ENCODE results near the gene FAM237A.

FAM237A gene

DNA sequence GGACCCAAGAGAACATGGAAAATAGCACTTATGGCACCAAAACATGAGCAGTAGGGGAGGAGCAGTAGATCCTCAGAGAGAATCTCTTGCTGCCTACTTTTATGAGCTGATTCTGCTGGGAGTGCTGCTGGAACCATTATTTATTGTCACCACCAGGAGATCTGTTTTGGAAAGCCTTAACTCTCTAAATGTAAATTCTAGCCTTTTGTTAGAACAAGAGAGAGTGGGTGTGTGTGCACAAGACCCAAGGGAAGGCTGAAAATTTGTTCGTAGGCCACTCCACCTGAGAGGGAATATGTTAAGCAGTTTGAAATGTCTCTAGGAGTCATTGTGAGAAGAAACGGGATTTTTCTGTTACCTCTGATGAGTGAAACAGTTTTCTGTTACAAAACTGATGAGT is 16.2 kb upstream of the FAM237A start:
- no peaks in the 10 kb centered on the region for H3K27me3 ChIP-seq (ENCODE audit: control insufficient read depth, insufficient read depth, low read length)
- WGBS (ENCODE audit: insufficient coverage, insufficient read length) = no CpG with 5 or more reads among the region's 2 CpGs
- no peaks in the 10 kb centered on the region for H3K4me1 ChIP-seq (ENCODE audit: control insufficient read depth, insufficient read depth, low read length)
- no peak overlapping the region for H3K4me3 ChIP-seq (ENCODE audit: low read length)
- H3K36me3 ChIP-seq (ENCODE audit: control insufficient read depth, insufficient read depth, low read length) = no peaks in the 10 kb centered on the region
- no peak for DNase-seq (ENCODE audit: low read depth, low spot score)
- H3K27ac ChIP-seq (ENCODE audit: low read length) = no peak overlapping the region
- no peaks in the 10 kb centered on the region for H3K9me3 ChIP-seq (ENCODE audit: control insufficient read depth, insufficient read depth, low read length)

DNA sequence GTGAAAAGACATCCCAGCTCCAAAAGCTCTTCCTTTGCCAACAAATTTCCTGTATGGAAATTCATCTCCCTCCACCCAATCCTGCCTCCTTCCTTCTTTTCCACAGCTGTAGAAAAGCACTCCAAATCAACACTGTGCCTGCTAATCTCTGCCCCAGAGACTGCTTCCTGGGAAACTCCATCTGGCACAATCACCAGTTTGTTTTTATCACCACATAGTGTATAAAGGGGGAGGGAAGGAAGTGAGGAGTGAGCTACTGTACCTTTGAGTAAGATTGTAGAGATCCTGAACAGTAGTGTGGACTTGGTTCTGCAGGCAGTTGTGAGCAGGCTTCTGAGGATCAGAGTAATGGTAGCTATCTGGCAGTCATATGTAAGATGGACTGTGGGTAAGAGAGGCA is 14.7 kb upstream of the FAM237A start:
- no peak overlapping the region for H3K4me3 ChIP-seq (ENCODE audit: low read length)
- no peaks in the 10 kb centered on the region for H3K27me3 ChIP-seq (ENCODE audit: control insufficient read depth, insufficient read depth, low read length)
- no peak for DNase-seq (ENCODE audit: low read depth, low spot score)
- no peaks in the 10 kb centered on the region for H3K4me1 ChIP-seq (ENCODE audit: control insufficient read depth, insufficient read depth, low read length)
- no peaks in the 10 kb centered on the region for H3K36me3 ChIP-seq (ENCODE audit: control insufficient read depth, insufficient read depth, low read length)
- no peak overlapping the region for H3K27ac ChIP-seq (ENCODE audit: low read length)
- no peaks in the 10 kb centered on the region for H3K9me3 ChIP-seq (ENCODE audit: control insufficient read depth, insufficient read depth, low read length)

DNA sequence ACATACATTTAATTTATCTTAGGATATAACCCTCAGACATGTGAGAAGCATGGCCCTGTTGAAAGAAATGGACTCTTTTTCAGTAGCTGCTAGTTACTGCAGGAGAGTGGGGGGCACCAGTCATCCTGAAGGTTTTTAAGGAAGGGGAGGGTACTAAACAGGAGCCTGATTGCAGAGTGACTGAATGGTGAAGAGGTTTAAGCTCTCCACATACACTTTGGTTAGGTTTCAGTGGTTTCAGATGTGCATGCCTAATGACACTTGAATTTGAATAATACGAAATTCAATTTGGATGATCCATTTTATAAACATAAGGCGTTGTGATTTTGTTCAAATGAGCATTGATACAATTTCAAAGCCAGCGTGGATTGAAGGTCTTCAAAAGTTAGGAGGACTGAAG is 10.9 kb upstream of the FAM237A start:
- no CpG with 5 or more reads among the region's 3 CpGs for WGBS (ENCODE audit: insufficient coverage, insufficient read length)
- H3K27ac ChIP-seq (ENCODE audit: low read length) = no peak overlapping the region
- no peaks in the 10 kb centered on the region for H3K36me3 ChIP-seq (ENCODE audit: control insufficient read depth, insufficient read depth, low read length)
- H3K4me3 ChIP-seq (ENCODE audit: low read length) = no peak overlapping the region
- H3K27me3 ChIP-seq (ENCODE audit: control insufficient read depth, insufficient read depth, low read length) = no peaks in the 10 kb centered on the region
- H3K4me1 ChIP-seq (ENCODE audit: control insufficient read depth, insufficient read depth, low read length) = no peaks in the 10 kb centered on the region
- H3K9me3 ChIP-seq (ENCODE audit: control insufficient read depth, insufficient read depth, low read length) = no peaks in the 10 kb centered on the region
- DNase-seq (ENCODE audit: low read depth, low spot score) = no peak

DNA sequence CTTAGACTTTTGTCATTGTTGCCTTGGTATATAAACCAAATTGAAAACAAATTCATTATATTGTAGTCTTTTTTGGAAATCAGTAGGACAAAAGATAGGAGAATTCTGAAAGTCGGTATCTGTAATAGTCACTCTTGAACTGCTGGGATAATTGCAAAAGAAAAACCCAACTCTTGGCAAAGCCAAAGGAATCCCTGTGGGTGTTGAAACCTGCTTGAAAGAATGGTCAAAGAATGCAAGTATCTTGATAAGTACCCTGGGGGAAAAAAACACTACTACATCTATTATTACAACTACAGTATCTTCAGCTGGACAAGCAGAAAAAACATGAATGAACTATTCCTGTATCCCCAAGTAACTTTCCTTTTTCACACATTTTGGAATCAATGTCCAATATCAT is 7.3 kb upstream of the FAM237A start:
- Histone ChIP-seq H3K27ac (ENCODE audit: low read length) (no peak overlapping the region), H3K27me3 (ENCODE audit: control insufficient read depth, insufficient read depth, low read length) (no peaks in the 10 kb centered on the region), H3K9me3 (ENCODE audit: control insufficient read depth, insufficient read depth, low read length) (no peaks in the 10 kb centered on the region), H3K4me1 (ENCODE audit: control insufficient read depth, insufficient read depth, low read length) (no peaks in the 10 kb centered on the region), H3K36me3 (ENCODE audit: control insufficient read depth, insufficient read depth, low read length) (no peaks in the 10 kb centered on the region), H3K4me3 (ENCODE audit: low read length) (no peak overlapping the region)
- no CpG with 5 or more reads among the region's 1 CpG for WGBS (ENCODE audit: insufficient coverage, insufficient read length)
- no peak for DNase-seq (ENCODE audit: low read depth, low spot score)

DNA sequence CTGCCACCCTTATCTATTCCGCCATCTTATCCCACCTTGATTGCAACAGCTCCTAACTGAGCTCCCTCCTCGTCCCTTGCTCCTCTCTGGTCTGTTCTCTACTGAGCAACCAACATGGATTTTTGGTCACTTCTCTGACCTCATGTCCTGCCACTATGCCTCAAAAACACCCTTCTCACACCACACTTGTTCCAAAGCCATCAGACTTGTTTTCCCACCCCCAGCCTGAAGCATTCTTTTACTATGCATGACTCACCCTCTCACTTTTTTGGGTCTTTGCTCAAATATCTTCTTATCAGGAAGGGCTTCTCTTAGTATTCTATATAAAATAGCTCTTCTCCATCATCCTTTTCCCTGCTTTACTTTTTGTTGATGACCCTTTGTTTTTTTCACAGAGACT is 2.7 kb upstream of the FAM237A start:
- Histone ChIP-seq H3K4me3 (ENCODE audit: low read length) (no peak overlapping the region), H3K27ac (ENCODE audit: low read length) (no peak overlapping the region), H3K36me3 (ENCODE audit: control insufficient read depth, insufficient read depth, low read length) (no peaks in the 10 kb centered on the region), H3K27me3 (ENCODE audit: control insufficient read depth, insufficient read depth, low read length) (peaks cover 19% of the 10 kb centered on the region), H3K4me1 (ENCODE audit: control insufficient read depth, insufficient read depth, low read length) (no peaks in the 10 kb centered on the region), H3K9me3 (ENCODE audit: control insufficient read depth, insufficient read depth, low read length) (no peaks in the 10 kb centered on the region)
- no peak for DNase-seq (ENCODE audit: low read depth, low spot score)
- WGBS (ENCODE audit: insufficient coverage, insufficient read length) = no CpG with 5 or more reads among the region's 2 CpGs

DNA sequence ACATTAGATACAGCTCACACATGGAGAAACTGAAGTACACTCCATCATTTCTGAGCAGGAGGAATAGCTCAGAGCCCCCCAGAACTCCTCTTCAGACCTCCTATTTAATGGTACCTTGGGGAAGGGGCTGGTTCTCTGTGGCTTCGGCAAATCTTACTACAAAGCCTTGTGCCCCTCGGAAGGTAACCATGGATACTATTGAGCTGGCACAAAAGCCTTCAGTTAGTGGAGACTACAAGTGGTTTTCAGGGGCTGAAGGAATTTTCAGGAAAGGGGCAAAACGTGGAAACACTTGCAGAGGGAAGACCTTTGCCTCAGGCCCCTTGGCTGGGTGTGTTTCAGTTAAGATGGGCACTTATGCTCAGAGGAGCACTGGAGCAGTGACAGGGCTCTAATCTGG is 1.1 kb upstream of the FAM237A start:
- DNase-seq (ENCODE audit: low read depth, low spot score) = no peak
- Histone ChIP-seq H3K27me3 (ENCODE audit: control insufficient read depth, insufficient read depth, low read length) (peaks cover 19% of the 10 kb centered on the region), H3K9me3 (ENCODE audit: control insufficient read depth, insufficient read depth, low read length) (no peaks in the 10 kb centered on the region), H3K4me3 (ENCODE audit: low read length) (no peak overlapping the region), H3K27ac (ENCODE audit: low read length) (no peak overlapping the region), H3K4me1 (ENCODE audit: control insufficient read depth, insufficient read depth, low read length) (no peaks in the 10 kb centered on the region), H3K36me3 (ENCODE audit: control insufficient read depth, insufficient read depth, low read length) (no peaks in the 10 kb centered on the region)
- WGBS (ENCODE audit: insufficient coverage, insufficient read length) = no CpG with 5 or more reads among the region's 3 CpGs

DNA sequence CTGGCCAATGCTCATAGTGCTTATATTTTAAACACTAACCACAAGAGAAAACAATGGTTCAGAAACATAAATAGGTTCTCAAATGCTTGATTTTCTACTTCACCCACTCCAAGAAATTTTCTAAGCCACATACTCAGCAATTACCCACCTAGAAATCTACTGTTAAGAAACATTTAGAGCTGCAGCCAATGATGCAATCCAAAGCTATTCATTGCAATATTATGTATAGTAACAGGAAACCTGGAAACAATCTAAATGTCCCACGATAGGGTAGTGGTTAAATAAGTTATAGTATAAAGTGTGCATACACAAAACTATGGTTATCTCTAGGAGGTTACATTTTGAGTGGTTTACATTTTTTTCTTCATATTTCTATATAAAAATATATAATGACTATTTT is 5.7 kb downstream of the FAM237A start:
- no CpG with 5 or more reads among the region's 1 CpG for WGBS (ENCODE audit: insufficient coverage, insufficient read length)
- H3K27me3 ChIP-seq (ENCODE audit: control insufficient read depth, insufficient read depth, low read length) = no peaks in the 10 kb centered on the region; the same call in 1 of the 2 replicates

DNA sequence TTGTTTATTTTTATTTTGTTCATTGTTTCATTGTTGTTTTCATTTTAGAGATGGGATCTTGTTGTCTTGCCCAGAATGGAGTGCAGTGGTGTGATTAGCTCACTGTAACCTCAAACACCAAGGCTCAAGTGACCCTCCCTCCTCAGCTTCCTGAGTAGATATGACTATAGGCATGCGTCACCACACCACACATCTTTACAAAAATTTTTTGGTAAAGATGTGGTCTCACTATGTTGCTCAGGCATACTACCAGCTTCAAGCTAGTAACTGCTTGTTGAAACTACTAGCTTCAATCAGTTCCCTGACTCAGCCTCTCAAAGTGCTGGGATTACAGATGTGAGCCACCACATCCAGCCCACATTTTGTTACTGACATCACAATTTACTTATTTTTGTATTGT is 14.8 kb downstream of the FAM237A start:
- no peak for DNase-seq (ENCODE audit: low read depth, low spot score)
- Histone ChIP-seq H3K27ac (ENCODE audit: low read length) (no peak overlapping the region), H3K27me3 (ENCODE audit: control insufficient read depth, insufficient read depth, low read length) (no peaks in the 10 kb centered on the region), H3K9me3 (ENCODE audit: control insufficient read depth, insufficient read depth, low read length) (no peaks in the 10 kb centered on the region), H3K4me1 (ENCODE audit: control insufficient read depth, insufficient read depth, low read length) (no peaks in the 10 kb centered on the region), H3K36me3 (ENCODE audit: control insufficient read depth, insufficient read depth, low read length) (no peaks in the 10 kb centered on the region), H3K4me3 (ENCODE audit: low read length) (no peak overlapping the region)
- no CpG with 5 or more reads among the region's 1 CpG for WGBS (ENCODE audit: insufficient coverage, insufficient read length)

More for the DNA sequence above, 5.7 kb downstream of the FAM237A start:
- no peak for DNase-seq (ENCODE audit: low read depth, low spot score)
- H3K4me1 ChIP-seq (ENCODE audit: control insufficient read depth, insufficient read depth, low read length) = no peaks in the 10 kb centered on the region
- no peak overlapping the region for H3K4me3 ChIP-seq (ENCODE audit: low read length)
- no peaks in the 10 kb centered on the region for H3K9me3 ChIP-seq (ENCODE audit: control insufficient read depth, insufficient read depth, low read length)
- H3K36me3 ChIP-seq (ENCODE audit: control insufficient read depth, insufficient read depth, low read length) = no peaks in the 10 kb centered on the region
- no peak overlapping the region for H3K27ac ChIP-seq (ENCODE audit: low read length)

DNA sequence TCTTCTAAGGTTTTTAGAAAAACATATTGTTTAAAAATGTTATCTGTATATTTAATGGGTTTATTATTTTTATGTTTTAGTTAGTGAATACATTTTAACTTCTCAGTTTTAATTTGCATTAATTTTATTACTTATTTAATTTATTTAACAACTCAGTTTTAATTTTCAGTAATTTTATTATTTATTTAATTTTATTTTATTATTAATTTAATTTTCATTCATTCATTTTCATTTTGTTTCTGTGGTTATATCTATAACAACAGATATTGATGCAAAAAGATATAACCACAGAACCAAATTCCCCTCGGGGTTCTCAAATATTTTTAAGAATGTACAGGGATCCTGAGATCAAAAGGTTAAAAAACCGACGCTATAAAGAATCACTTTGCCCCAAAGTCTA is 23.0 kb downstream of the FAM237A start:
- Histone ChIP-seq H3K4me1 (ENCODE audit: control insufficient read depth, insufficient read depth, low read length) (no peaks in the 10 kb centered on the region), H3K27ac (ENCODE audit: low read length) (no peak overlapping the region), H3K27me3 (ENCODE audit: control insufficient read depth, insufficient read depth, low read length) (no peaks in the 10 kb centered on the region), H3K9me3 (ENCODE audit: control insufficient read depth, insufficient read depth, low read length) (no peaks in the 10 kb centered on the region), H3K36me3 (ENCODE audit: control insufficient read depth, insufficient read depth, low read length) (no peaks in the 10 kb centered on the region), H3K4me3 (ENCODE audit: low read length) (no peak overlapping the region)
- DNase-seq (ENCODE audit: low read depth, low spot score) = no peak
- no CpG with 5 or more reads among the region's 3 CpGs for WGBS (ENCODE audit: insufficient coverage, insufficient read length)

DNA sequence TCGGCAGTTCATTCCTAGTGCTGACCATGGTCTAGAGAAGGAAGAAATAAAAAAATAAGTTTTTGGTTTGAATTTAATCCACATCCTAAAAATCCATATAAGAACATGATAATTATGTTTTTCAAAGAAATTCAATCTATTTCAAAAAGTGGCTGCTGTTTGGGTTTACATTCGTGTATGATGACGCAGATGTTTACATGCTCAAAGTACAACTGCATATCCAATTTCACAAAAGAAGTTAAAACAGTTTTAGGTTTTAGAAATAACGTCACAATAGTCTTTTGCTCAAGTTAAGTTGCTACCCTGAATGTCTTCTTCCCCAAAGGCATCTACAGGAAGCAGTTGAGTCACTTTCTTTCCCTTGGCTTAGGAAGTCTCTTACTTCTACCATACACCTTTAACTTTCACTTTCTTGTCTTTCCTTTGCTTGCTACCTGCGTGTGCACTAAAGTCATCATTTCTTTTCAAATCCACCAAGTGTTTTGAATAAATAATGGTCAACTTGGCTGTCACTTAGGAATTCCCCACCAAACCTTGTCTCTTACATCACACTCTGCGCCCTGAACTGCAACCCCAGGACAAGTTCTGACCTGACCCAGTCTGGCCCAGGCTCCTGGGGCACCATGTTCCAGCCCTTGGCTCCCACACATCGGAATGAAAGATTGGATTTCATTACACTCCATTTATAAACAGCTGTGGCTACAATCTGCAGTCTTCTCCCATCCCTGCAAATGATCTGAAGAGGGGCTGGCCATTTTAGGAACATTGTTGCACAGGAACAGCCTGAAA is 28.4 kb downstream of the FAM237A start:
- no peaks in the 10 kb centered on the region for H3K4me1 ChIP-seq (ENCODE audit: control insufficient read depth, insufficient read depth, low read length)
- H3K27ac ChIP-seq (ENCODE audit: low read length) = no peak overlapping the region
- no CpG with 5 or more reads among the region's 7 CpGs for WGBS (ENCODE audit: insufficient coverage, insufficient read length)
- no peak for DNase-seq (ENCODE audit: low read depth, low spot score)
- no peaks in the 10 kb centered on the region for H3K9me3 ChIP-seq (ENCODE audit: control insufficient read depth, insufficient read depth, low read length)
- no peak overlapping the region for H3K4me3 ChIP-seq (ENCODE audit: low read length)
- H3K27me3 ChIP-seq (ENCODE audit: control insufficient read depth, insufficient read depth, low read length) = no peaks in the 10 kb centered on the region
- no peaks in the 10 kb centered on the region for H3K36me3 ChIP-seq (ENCODE audit: control insufficient read depth, insufficient read depth, low read length)

DNA sequence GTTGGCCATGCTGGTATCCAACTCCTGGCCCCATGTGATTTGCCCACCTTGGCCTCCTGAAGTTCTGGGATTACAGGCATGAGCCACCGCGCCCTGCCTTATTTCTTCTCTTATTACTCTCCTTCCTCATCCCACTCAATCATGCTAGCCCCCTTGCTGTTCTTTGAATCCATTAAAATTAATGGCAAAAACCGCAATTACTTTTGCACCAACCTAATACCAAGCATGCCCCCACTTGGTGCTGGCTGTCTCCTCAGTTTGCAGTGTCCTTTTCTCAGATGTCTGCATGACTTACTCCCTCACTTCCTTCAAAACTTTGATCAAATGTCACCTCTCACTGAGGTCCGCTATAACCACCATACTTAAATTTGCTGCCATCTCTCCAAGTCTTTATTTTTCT is 41.3 kb downstream of the FAM237A start:
- WGBS (ENCODE audit: insufficient coverage, insufficient read length) = no CpG with 5 or more reads among the region's 4 CpGs
- Histone ChIP-seq H3K4me1 (ENCODE audit: control insufficient read depth, insufficient read depth, low read length) (no peaks in the 10 kb centered on the region), H3K36me3 (ENCODE audit: control insufficient read depth, insufficient read depth, low read length) (no peaks in the 10 kb centered on the region), H3K27me3 (ENCODE audit: control insufficient read depth, insufficient read depth, low read length) (no peaks in the 10 kb centered on the region), H3K9me3 (ENCODE audit: control insufficient read depth, insufficient read depth, low read length) (no peaks in the 10 kb centered on the region), H3K4me3 (ENCODE audit: low read length) (no peak overlapping the region), H3K27ac (ENCODE audit: low read length) (no peak overlapping the region)
- no peak for DNase-seq (ENCODE audit: low read depth, low spot score)

All from iPS DF 6.9 (cell line).